WTC11 (cell line): ENCODE results near the gene LAS1L.

Experiments
- ETV6 ChIP-seq: sonication (generic); formaldehyde crosslinking; IDR thresholded peaks from 2 replicates; pipeline ENCODE4 v1.8.1; 2022; ENCODE audit warnings: mild to moderate bottlenecking, missing genetic modification reagents
- OVOL2 ChIP-seq: fragments of 250-450 bp; sonication (Bioruptor Pico); IDR thresholded peaks from 2 replicates; pipeline ENCODE4 v1.9.0; 2021; ENCODE audit warnings: mild to moderate bottlenecking, borderline replicate concordance
- SOX15 ChIP-seq: fragments of 250-450 bp; sonication (Bioruptor Pico); IDR thresholded peaks from 2 replicates; pipeline ENCODE4 v1.9.0; 2021; ENCODE audit warnings: mild to moderate bottlenecking
- TF ChIP-seq, protein P1 (sequence below): sonication (generic); formaldehyde crosslinking; IDR thresholded peaks from 2 replicates; pipeline ENCODE4 v1.8.1; 2023; ENCODE audit warnings: mild to moderate bottlenecking, missing genetic modification reagents, borderline replicate concordance

DNA sequence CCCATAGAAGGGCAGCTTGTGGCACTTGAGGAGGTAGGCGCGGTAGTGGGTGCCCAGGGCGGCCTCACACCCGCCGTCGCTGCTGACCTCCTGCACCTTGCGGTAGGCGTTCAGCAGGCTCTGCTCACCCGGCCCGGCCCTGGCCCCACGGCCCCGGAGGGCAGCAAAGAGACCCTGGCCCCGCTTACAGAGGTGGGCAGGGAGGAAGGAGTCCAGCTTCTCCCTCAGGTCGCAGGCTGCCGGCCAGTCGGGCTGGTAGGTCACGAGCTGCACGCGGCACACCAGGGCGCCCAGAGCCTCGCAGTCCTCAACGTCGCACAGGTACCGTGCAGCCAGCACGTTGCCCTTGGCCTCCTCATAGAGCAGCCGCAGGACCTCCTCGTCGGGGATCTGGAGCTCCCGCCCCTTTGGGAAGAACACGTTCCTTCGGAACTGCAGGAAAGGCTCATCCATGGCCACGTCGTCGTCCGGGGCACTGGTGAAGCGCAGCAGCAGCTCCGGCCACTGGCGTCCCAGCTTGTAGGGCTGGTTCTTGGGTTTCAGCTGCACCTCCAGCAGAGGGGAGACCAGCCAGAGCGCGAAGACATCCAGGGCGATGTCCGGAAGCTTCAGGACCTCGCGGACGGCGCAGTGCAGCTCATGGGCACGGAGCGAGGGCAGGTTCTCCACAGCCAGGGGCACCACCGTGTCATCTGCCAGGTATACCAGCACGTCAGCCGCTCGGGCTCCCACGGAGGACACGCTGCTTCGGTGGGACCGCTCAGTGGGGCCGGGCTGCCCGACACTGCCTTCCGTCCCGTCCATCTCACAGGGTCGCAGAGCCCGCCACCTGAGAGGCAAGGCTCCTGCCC lies 17.1 kb upstream of the LAS1L start:
- TF ChIP-seq SOX15 (no peak), ETV6 (CRISPR knock-in tag) (no peak), OVOL2 (no peak)
- TF ChIP-seq, protein P1, sequence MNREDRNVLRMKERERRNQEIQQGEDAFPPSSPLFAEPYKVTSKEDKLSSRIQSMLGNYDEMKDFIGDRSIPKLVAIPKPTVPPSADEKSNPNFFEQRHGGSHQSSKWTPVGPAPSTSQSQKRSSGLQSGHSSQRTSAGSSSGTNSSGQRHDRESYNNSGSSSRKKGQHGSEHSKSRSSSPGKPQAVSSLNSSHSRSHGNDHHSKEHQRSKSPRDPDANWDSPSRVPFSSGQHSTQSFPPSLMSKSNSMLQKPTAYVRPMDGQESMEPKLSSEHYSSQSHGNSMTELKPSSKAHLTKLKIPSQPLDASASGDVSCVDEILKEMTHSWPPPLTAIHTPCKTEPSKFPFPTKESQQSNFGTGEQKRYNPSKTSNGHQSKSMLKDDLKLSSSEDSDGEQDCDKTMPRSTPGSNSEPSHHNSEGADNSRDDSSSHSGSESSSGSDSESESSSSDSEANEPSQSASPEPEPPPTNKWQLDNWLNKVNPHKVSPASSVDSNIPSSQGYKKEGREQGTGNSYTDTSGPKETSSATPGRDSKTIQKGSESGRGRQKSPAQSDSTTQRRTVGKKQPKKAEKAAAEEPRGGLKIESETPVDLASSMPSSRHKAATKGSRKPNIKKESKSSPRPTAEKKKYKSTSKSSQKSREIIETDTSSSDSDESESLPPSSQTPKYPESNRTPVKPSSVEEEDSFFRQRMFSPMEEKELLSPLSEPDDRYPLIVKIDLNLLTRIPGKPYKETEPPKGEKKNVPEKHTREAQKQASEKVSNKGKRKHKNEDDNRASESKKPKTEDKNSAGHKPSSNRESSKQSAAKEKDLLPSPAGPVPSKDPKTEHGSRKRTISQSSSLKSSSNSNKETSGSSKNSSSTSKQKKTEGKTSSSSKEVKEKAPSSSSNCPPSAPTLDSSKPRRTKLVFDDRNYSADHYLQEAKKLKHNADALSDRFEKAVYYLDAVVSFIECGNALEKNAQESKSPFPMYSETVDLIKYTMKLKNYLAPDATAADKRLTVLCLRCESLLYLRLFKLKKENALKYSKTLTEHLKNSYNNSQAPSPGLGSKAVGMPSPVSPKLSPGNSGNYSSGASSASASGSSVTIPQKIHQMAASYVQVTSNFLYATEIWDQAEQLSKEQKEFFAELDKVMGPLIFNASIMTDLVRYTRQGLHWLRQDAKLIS (CRISPR knock-in tag) = no peak
